HG02938 (cell line): Measurements from ENCODE around the gene CCDC142.

Experiments used
- ATAC-seq: cut with Tn5 transposase; IDR thresholded peaks from one replicate; pipeline ENCODE4 v1.9.1; 2021; ENCODE audit warnings: mild to moderate bottlenecking, moderate library complexity; ENCODE audit not compliant: unreplicated experiment

The CCDC142 gene

GRCh38 chr2:74425523-74425922 lies 57.3 kb downstream of the CCDC142 start:
- ATAC-seq, result no peak

DNA sequence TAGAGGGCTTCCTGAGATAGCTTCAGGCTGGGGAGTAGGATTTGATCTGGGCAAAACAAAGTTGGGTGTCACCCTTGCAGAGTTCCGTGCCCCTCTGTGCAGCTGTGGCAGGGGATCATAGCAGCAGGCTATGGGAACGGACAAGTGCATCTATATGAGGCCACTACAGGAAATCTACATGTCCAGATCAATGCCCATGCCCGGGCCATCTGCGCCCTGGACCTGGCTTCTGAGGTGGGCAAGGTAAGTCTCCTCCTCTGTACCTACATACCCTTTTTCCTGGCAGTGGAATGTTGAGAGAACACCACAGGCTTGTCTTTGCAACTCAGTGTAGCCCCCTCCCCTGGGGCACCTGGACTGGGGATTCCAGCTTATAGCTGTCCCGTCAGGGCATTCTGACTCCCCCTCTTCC lies 57.8 kb downstream of the CCDC142 start:
- ATAC-seq, result no peak

- no peak for ATAC-seq
Observed at GRCh38 chr2:74424139-74424992, 58.4 kb downstream of the CCDC142 start.
